ENCODE measurements around the gene EMILIN2.

GRCh38 chr18:2964361-2965010 lies 117.7 kb downstream of the EMILIN2 start:
- no peak for TF ChIP-seq MAX (IDR thresholded peaks at IDR 0.05; ENCODE audit: insufficient read depth, insufficient read length)
- TF ChIP-seq CTCF (IDR thresholded peaks at IDR 0.05; ENCODE audit: extremely low read depth in 1 of 2, insufficient read depth in 1 of 2, low read depth in 1 of 2, low read length in 2 of 2), result no peak
- TF ChIP-seq POLR2AphosphoS5 (IDR thresholded peaks at IDR 0.05; ENCODE audit: insufficient read depth, low read depth, low read length), result no peak
- no peak for TF ChIP-seq EZH2 (IDR thresholded peaks at IDR 0.05; ENCODE audit: borderline replicate concordance, low read depth, low read length, severe bottlenecking)
